Tibial nerve (tissue), 4 donors: ENCODE results near the gene GM2A. TPM values are rescaled to one million over a fixed set of nuclear protein-coding genes. Genes with fewer than 3 reads are reported as not detected.

ENCODE experiments used
- DNase-seq, 2 donors: peaks; one replicate each; pipeline ENCODE4 v3.0.0-alpha.2; 2019; ENCODE audit warnings: low spot score in 2 of 2
- H3K27ac ChIP-seq, 4 donors: fragments of 200-600 bp; sonication (generic) in 3 of 4; one replicate each; pipeline ENCODE4 v1.5.1; 2017 to 2019; ENCODE audit warnings: mild to moderate bottlenecking in 1 of 4
- H3K27me3 ChIP-seq, 2 donors: fragments of 200-600 bp; sonication (generic) in 1 of 2; one replicate each; pipeline versions ENCODE4 v1.5.1 to v1.6.0; 2017 to 2019
- H3K36me3 ChIP-seq, 3 donors: fragments of 200-600 bp; sonication (generic); one replicate each; pipeline ENCODE4 v1.5.1; 2018 to 2019
- H3K4me1 ChIP-seq, 4 donors: fragments of 200-600 bp; sonication (generic) in 3 of 4; one replicate each; pipeline ENCODE4 v1.5.1; 2017 to 2019
- H3K4me3 ChIP-seq, 4 donors: fragments of 200-600 bp; sonication (generic) in 3 of 4; one replicate each; pipeline ENCODE4 v1.5.1; 2017 to 2019; ENCODE audit warnings: mild to moderate bottlenecking in 1 of 4, moderate library complexity in 1 of 4
- H3K9me3 ChIP-seq, 4 donors: fragments of 200-600 bp; sonication (generic) in 3 of 4; one replicate each; pipeline ENCODE4 v1.5.1; 2017 to 2019
- EP300 ChIP-seq, 2 donors: sonication (generic); formaldehyde crosslinking; IDR thresholded peaks; one replicate each; pipeline ENCODE4 v1.6.1; 2017; ENCODE audit warnings: antibody characterized with exemption in 2 of 2, mild to moderate bottlenecking in 1 of 2
- POLR2A ChIP-seq, 2 donors: fragments of 450-650 bp; IDR thresholded peaks; one replicate each; pipeline ENCODE4 v1.6.1; 2017; ENCODE audit warnings: antibody characterized with exemption in 2 of 2, mild to moderate bottlenecking in 2 of 2, moderate library complexity in 2 of 2
- WGBS, 2 donors: methylation state at CpG; one replicate each; pipeline ENCODE4 v1.1.5; 2018; 5-methylcytosine and 5-hydroxymethylcytosine counted together
- total RNA-seq, 4 donors: library from RNA; depleted of rRNA; stranded (reverse); fragments of >200 nt; gene quantifications; one replicate each; pipeline ENCODE4 v1.1.0, GENCODE V29; 2016
- TF ChIP-seq, protein P1 (sequence below), 5 experiments: fragments of 200-600 bp in 3 of 5; fragments of 450-650 bp in 2 of 5; sonication (generic) in 3 of 5; IDR thresholded peaks; one replicate each; pipeline ENCODE4 v1.5.1; 2016 to 2019; ENCODE audit warnings: antibody characterized with exemption in 5 of 5, mild to moderate bottlenecking in 3 of 5, moderate library complexity in 2 of 5

The GM2A gene
- total RNA-seq, 4 donors from 2014 or later, result 30.3 to 37.5 (median 33.7) TPM

DNA sequence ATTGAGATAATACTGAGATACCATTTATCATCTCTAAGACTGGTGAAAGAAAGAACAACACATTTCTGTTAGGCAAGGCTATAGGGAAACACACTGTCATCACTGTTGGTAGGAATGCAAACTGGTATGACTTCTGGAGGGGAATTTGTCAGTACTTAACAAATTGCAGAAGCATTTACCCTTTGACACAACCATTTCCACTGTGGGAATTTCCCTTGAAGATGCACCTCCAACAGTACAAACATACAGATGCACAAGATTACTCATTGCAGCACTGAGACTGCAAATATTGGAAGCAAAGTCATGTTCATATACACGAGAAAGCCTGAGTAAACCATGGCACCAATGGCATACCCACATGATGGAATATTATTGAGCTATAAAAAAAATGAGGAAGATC lies 17.6 kb downstream of the GM2A start:
- Histone ChIP-seq H3K4me3 (no peak overlapping the region), H3K4me1 (no peaks in the 10 kb centered on the region), H3K27me3 (no peaks in the 10 kb centered on the region), H3K9me3 (no peaks in the 10 kb centered on the region), H3K27ac (no peak overlapping the region), H3K36me3 (peaks cover 0 to 52% (median 11%) of the 10 kb centered on the region in 3 donors)
- DNase-seq, result no peak
- TF ChIP-seq EP300 (IDR thresholded peaks at IDR 0.05) (no peak), POLR2A (IDR thresholded peaks at IDR 0.05) (no peak)
- TF ChIP-seq, protein P1, sequence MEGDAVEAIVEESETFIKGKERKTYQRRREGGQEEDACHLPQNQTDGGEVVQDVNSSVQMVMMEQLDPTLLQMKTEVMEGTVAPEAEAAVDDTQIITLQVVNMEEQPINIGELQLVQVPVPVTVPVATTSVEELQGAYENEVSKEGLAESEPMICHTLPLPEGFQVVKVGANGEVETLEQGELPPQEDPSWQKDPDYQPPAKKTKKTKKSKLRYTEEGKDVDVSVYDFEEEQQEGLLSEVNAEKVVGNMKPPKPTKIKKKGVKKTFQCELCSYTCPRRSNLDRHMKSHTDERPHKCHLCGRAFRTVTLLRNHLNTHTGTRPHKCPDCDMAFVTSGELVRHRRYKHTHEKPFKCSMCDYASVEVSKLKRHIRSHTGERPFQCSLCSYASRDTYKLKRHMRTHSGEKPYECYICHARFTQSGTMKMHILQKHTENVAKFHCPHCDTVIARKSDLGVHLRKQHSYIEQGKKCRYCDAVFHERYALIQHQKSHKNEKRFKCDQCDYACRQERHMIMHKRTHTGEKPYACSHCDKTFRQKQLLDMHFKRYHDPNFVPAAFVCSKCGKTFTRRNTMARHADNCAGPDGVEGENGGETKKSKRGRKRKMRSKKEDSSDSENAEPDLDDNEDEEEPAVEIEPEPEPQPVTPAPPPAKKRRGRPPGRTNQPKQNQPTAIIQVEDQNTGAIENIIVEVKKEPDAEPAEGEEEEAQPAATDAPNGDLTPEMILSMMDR (IDR thresholded peaks at IDR 0.05), result no peak
- WGBS, 2 donors, result 52 to 59% methylated on average over 1 of the region's 1 CpG

DNA sequence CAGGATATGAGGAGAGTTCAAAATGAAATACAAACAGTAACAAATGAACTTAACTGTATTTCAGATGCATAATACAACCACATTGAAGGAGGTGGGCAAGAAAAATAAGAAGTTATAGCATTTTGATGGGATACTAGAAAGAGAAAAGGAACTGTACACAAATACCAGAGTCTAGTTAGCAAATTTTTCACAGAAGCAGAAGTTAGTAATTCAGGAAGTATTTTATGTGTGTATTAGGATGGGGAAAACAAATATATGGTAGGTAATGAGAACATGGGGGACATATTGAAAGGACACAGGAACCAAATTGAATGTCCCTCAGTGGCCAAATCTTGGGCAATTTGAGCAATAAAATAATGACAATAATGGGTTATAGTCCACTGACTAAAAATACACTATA lies 18.4 kb downstream of the GM2A start:
- TF ChIP-seq, protein P1 (IDR thresholded peaks at IDR 0.05), result no peak
- TF ChIP-seq POLR2A (IDR thresholded peaks at IDR 0.05) (no peak), EP300 (IDR thresholded peaks at IDR 0.05) (no peak)
- no peak for DNase-seq
- peaks cover 0 to 45% (median 11%) of the 10 kb centered on the region in 3 donors for H3K36me3 ChIP-seq
- no peaks in the 10 kb centered on the region for H3K27me3 ChIP-seq
- H3K4me3 ChIP-seq, result no peak overlapping the region
- no peak overlapping the region for H3K27ac ChIP-seq
- H3K9me3 ChIP-seq, result no peaks in the 10 kb centered on the region
- no peaks in the 10 kb centered on the region for H3K4me1 ChIP-seq

DNA sequence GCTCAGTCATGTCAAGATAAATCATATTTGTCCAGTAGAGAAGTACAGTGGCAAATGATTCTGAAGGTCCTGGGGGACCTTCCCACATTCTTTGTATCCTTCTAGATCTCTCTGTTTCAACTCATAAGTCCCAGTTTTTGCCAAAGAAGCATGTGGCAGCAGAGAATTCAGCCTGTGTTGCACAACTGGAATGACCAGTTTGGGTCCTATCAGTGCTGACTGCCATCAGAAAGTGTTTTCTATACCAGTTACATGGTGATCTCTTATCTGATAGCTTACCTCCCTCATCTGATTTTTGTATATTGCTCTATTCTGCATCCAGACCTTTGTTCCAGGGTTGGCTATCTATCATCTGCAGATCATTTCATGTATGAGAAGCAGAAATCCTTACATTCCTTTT lies 21.7 kb downstream of the GM2A start:
- no peaks in the 10 kb centered on the region for H3K27me3 ChIP-seq
- no peak overlapping the region for H3K4me3 ChIP-seq
- no peak for DNase-seq
- H3K9me3 ChIP-seq, result no peaks in the 10 kb centered on the region
- H3K36me3 ChIP-seq, result peaks cover 0 to 12% (median 0%) of the 10 kb centered on the region in 3 donors
- no peak overlapping the region for H3K27ac ChIP-seq
- no peak for TF ChIP-seq POLR2A (IDR thresholded peaks at IDR 0.05)
- no peaks in the 10 kb centered on the region for H3K4me1 ChIP-seq

DNA sequence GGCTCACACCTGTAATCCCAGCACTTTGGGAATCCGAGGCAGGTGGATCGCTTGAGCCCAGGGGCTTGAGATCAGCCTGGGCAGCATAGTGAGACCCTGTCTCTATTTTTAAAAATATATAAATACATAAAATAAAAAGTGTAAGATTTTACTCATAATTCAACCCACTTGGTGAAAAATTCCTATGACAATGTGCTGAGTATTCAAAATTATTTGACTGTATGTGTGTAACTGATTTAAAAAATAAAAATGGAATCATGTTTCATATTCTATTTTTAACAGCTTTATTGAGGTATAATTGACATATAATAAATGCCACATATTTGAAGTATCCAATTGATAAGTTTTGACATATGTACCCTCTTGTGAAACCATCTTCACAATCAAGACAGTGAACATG lies 22.8 kb downstream of the GM2A start:
- no peaks in the 10 kb centered on the region for H3K4me1 ChIP-seq
- H3K4me3 ChIP-seq, result no peak overlapping the region
- 92 to 96% methylated on average over 2 of the region's 2 CpGs for WGBS, 2 donors
- DNase-seq, result no peak
- H3K36me3 ChIP-seq, result peaks cover 0 to 1% (median 0%) of the 10 kb centered on the region in 3 donors
- no peak overlapping the region for H3K27ac ChIP-seq
- H3K27me3 ChIP-seq, result no peaks in the 10 kb centered on the region
- H3K9me3 ChIP-seq, result no peaks in the 10 kb centered on the region
- no peak for TF ChIP-seq EP300 (IDR thresholded peaks at IDR 0.05)

DNA sequence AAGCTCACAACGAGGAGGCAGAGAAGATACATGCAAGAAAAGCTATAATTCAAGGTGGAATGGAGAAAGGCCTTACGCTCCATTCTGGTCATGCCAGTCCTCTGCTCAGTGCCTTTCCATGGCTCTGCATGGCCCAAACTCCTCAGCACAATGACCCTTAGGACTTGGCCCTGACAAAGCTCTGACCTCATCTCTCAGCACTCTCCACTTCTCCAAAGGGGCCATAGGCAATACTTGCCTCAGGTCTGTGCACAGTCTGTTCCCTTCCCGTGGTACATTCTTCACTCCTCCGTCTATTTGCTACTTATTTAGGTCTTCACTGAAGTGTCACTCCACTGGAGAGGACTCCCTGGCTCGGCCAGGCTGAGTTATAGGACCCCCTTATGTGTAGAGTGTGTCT lies 25.9 kb downstream of the GM2A start:
- H3K9me3 ChIP-seq, result no peaks in the 10 kb centered on the region
- no peak for DNase-seq
- no peaks in the 10 kb centered on the region for H3K4me1 ChIP-seq
- TF ChIP-seq POLR2A (IDR thresholded peaks at IDR 0.05) (no peak), EP300 (IDR thresholded peaks at IDR 0.05) (no peak)
- TF ChIP-seq, protein P1 (IDR thresholded peaks at IDR 0.05), result no peak
- no peaks in the 10 kb centered on the region for H3K27me3 ChIP-seq
- WGBS, 2 donors, result 75 to 85% methylated on average over 5 of the region's 5 CpGs
- H3K36me3 ChIP-seq, result no peaks in the 10 kb centered on the region
- H3K4me3 ChIP-seq, result no peak overlapping the region
- H3K27ac ChIP-seq, result no peak overlapping the region

DNA sequence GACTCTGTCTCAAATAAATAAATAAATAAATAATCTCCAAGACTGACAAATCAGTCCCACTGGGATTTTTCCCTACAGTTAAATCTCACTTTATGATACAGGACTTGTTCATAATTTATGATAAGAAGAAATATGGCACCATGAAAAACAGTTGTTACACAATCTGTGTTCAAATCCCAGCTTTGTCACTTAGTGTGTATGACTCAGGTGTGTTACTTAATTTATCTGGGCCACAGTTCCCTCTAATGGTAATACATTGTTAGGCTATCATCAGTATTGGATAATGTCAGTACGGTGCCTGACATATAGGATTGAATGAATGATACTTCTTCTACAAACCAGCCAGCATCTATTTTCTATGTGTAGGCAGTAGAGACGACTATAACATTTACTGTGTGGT lies 27.5 kb downstream of the GM2A start:
- H3K4me3 ChIP-seq, result no peak overlapping the region
- no peaks in the 10 kb centered on the region for H3K27me3 ChIP-seq
- TF ChIP-seq EP300 (IDR thresholded peaks at IDR 0.05) (no peak), POLR2A (IDR thresholded peaks at IDR 0.05) (no peak)
- H3K36me3 ChIP-seq, result no peaks in the 10 kb centered on the region
- no peaks in the 10 kb centered on the region for H3K9me3 ChIP-seq
- no peak overlapping the region for H3K27ac ChIP-seq
- DNase-seq, result no peak
- no peaks in the 10 kb centered on the region for H3K4me1 ChIP-seq
- WGBS, 2 donors, result 87 to 88% methylated on average over 2 of the region's 2 CpGs

DNA sequence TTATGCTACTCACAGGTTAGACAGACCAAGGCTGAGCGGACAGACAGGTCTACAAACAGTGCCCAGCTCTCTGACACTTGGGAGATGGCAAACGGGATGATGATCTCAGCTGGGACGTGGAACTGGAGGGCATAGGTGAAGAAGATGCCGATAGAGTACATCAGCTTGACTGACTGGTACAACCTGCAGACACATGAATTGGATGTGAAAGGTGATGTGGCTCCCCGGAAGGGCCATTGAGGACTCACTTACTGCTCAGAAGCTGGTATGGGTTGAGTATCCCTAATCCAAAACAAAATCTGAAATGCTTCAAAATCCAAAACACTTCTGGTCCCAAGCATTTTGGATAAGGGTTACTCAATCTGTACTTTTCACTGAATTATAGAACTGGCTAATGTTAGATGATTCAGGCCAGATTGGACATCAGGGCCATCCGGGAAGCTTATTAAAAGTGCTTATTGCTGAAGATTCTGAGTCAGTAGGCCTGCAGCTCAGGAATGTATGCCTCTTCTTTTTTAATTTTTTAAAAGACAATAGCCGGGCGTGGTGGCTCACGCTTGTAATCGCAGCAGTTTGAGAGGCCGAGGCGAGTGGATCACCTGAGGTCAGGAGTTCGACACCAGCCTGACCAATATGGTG lies 28.1 kb downstream of the GM2A start:
- H3K4me3 ChIP-seq, result no peak overlapping the region
- 94 to 96% methylated on average over 13 of the region's 13 CpGs for WGBS, 2 donors
- H3K36me3 ChIP-seq, result no peaks in the 10 kb centered on the region
- TF ChIP-seq, protein P1 (IDR thresholded peaks at IDR 0.05), result no peak
- TF ChIP-seq POLR2A (IDR thresholded peaks at IDR 0.05), result no peak
- TF ChIP-seq EP300 (IDR thresholded peaks at IDR 0.05), result no peak
- H3K27me3 ChIP-seq, result no peaks in the 10 kb centered on the region
- no peaks in the 10 kb centered on the region for H3K9me3 ChIP-seq
- H3K4me1 ChIP-seq, result no peaks in the 10 kb centered on the region
- H3K27ac ChIP-seq, result no peak overlapping the region
- no peak for DNase-seq
